Measurements from ENCODE around the gene G6PC3.

Gene G6PC3

GRCh38 chr17:44049294-44050060, 21.1 kb upstream of the G6PC3 start:
- no peak overlapping the region for H3K4me3 ChIP-seq
- no peak for TF ChIP-seq FOXP2 (optimal IDR thresholded peaks at IDR 0.05; ENCODE audit: control extremely low read depth, extremely low read length, insufficient read depth)
- no peak for TF ChIP-seq POLR2AphosphoS5 (IDR thresholded peaks at IDR 0.05; ENCODE audit: borderline replicate concordance, low read depth, low read length)
- TF ChIP-seq EZH2 (IDR thresholded peaks at IDR 0.05) = no peak
- no peak overlapping the region for H3K9ac ChIP-seq (ENCODE audit: insufficient read length)
- no peak overlapping the region for H3K27ac ChIP-seq
- DNase-seq (ENCODE audit: low read depth, low spot score) = no peak
- H3K9me3 ChIP-seq (ENCODE audit: low read depth, low read length) = no peaks in the 10 kb centered on the region
- H3K36me3 ChIP-seq (ENCODE audit: insufficient read depth, low read length) = peaks cover 71% of the 10 kb centered on the region

DNA sequence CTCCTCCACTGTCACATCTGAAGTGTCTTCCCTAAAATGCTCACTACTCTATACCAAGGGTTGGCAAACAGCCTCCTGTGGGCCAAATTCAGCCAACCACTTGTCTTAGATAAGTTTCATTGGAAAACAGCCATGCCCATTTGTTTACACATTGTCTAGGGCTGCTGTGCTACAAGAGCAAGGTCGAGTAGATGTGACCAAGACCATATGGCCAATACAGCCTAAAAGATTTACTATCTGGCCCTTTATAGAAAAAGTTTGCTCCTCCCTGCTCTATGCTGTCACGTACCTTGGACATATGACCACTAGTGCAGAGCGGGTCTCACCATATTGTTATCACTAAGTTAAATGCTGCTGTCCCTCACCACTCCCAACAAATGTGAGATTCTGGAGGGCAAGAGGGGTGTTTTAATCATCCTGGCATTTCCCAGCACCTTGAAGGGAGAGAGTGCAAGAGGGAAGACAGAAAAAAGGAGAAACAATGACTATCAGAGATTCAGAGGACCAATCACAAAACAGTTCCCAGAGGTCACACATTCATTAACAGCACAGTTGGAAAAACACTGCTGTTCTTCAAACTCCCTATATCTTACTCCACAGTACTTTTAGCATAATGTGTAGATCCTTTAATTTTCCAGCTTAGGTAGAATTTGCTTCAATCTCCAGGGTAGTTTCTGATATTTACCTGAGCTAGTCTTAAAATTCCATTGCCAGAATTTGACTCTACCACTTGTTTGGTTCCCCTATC, 17.2 kb upstream of the G6PC3 start:
- TF ChIP-seq FOXP2 (optimal IDR thresholded peaks at IDR 0.05; ENCODE audit: control extremely low read depth, extremely low read length, insufficient read depth) (no peak), POLR2AphosphoS5 (IDR thresholded peaks at IDR 0.05; ENCODE audit: borderline replicate concordance, low read depth, low read length) (no peak), EZH2 (IDR thresholded peaks at IDR 0.05) (no peak)
- Histone ChIP-seq H3K4me3 (no peak overlapping the region), H3K9me3 (ENCODE audit: low read depth, low read length) (no peaks in the 10 kb centered on the region), H3K9ac (ENCODE audit: insufficient read length) (no peak overlapping the region), H3K36me3 (ENCODE audit: insufficient read depth, low read length) (peaks cover 77% of the 10 kb centered on the region), H3K27ac (peak overlapping the region; percentile 19)
- DNase-seq (ENCODE audit: low read depth, low spot score) = no peak

- Histone ChIP-seq H3K9ac (ENCODE audit: insufficient read length) (no peak overlapping the region), H3K9me3 (ENCODE audit: low read depth, low read length) (no peaks in the 10 kb centered on the region), H3K27ac (no peak overlapping the region), H3K4me3 (no peak overlapping the region), H3K36me3 (ENCODE audit: insufficient read depth, low read length) (peaks cover 73% of the 10 kb centered on the region)
- no peak for TF ChIP-seq POLR2AphosphoS5 (IDR thresholded peaks at IDR 0.05; ENCODE audit: borderline replicate concordance, low read depth, low read length)
- TF ChIP-seq FOXP2 (optimal IDR thresholded peaks at IDR 0.05; ENCODE audit: control extremely low read depth, extremely low read length, insufficient read depth) = no peak
- no peak for TF ChIP-seq EZH2 (IDR thresholded peaks at IDR 0.05)
- DNase-seq (ENCODE audit: low read depth, low spot score) = no peak
Measured at GRCh38 chr17:44059101-44059892, 11.2 kb upstream of the G6PC3 start.

DNA sequence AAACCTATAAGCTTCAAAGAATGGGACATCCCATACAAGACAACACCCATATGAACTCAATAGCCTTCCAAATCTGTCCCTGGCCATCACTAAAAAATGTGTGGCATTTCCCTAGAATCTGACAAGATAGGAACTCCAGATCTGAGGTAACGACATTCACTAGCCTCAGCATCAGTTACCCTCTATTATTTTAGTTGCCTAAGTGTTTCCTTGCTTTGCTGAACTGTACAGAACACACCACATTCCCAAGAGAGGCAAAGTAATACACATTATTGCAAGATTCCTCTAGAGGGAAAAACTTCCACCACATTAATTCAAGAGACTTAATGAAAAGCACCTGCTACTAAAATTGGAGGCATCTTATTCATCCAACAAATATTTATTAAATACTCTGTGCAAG, 9.1 kb upstream of the G6PC3 start:
- H3K9me3 ChIP-seq (ENCODE audit: low read depth, low read length) = no peaks in the 10 kb centered on the region
- 0 out of 2 replicates have a peak overlapping the region, but pooled peaks have one; percentile 0 for H3K27ac ChIP-seq
- TF ChIP-seq EZH2 (IDR thresholded peaks at IDR 0.05) (no peak), POLR2AphosphoS5 (IDR thresholded peaks at IDR 0.05; ENCODE audit: borderline replicate concordance, low read depth, low read length) (no peak), FOXP2 (optimal IDR thresholded peaks at IDR 0.05; ENCODE audit: control extremely low read depth, extremely low read length, insufficient read depth) (no peak)
- no peak for DNase-seq (ENCODE audit: low read depth, low spot score)
- no peak overlapping the region for H3K4me3 ChIP-seq
- H3K36me3 ChIP-seq (ENCODE audit: insufficient read depth, low read length) = peaks cover 58% of the 10 kb centered on the region
- no peak overlapping the region for H3K9ac ChIP-seq (ENCODE audit: insufficient read length)

DNA sequence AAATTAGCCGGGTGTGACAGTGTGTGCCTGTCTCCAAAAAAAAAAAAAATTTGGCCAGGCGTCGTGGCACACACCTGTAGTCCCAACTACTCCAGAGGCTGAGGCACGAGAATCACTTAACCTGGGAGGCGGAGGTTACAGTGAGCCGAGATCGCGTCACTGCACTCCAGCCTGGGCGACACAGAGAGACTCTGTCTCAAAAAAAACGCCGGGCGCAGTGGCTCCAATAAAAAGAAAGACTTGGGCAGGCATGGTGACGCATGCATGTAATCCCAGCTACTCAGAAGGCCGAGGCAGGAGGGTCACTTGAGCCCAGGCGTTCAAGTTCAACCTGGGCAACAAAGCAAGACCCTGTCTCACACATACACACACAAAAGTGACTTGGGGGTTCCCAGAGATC, 7.7 kb upstream of the G6PC3 start:
- no peak overlapping the region for H3K4me3 ChIP-seq
- no peak overlapping the region for H3K9ac ChIP-seq (ENCODE audit: insufficient read length)

DNA sequence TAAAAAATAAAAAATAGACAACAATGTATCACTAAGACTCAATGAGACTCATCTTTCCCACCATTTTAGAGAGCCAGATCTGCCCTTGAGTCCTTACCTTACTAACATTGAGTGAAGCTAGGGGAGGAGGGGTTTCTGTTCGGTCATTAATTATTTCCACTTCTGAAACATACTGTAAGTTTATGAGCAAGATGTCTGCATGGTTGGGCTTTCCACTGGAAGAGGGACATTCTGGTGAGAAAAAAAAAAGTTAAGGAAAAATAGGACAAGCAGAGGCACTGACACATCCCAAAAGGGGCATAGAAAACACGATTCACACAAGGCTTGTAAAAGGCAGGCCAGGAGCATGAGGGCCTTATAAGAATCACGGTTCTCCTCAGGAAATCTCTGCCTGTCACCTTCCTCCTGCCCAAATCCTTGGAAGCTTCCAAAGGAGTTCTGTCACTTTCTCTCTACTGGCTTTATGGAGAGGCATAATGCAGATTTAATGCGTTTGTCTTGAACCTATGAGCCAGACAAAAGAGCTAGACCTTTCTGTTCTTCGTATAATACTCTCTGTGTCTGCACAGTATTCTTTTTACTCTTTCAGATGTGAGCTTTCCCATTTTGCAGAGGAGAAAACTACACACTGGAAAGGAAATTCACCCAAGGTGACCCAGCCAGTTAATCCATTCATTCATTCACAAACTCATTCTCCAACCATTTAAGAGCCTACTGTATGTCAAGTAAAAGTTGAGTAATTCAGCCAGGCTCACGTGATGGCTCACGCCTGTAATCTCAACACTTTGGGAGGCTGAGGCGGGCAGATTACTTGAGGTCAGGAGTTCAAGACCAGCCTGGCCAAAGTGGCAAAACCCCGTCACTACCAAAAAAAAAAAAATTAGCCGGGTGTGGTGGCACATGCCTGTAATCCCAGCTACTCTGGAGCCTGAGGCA, 6.6 kb upstream of the G6PC3 start:
- DNase-seq (ENCODE audit: low read depth, low spot score) = no peak
- Histone ChIP-seq H3K9ac (ENCODE audit: insufficient read length) (peak overlapping the region; percentile 35), H3K4me3 (peak overlapping the region; percentile 24), H3K27ac (peak overlapping the region; percentile 75), H3K36me3 (ENCODE audit: insufficient read depth, low read length) (peaks cover 46% of the 10 kb centered on the region), H3K9me3 (ENCODE audit: low read depth, low read length) (no peaks in the 10 kb centered on the region)
- no peak for TF ChIP-seq EZH2 (IDR thresholded peaks at IDR 0.05)
- no peak for TF ChIP-seq POLR2AphosphoS5 (IDR thresholded peaks at IDR 0.05; ENCODE audit: borderline replicate concordance, low read depth, low read length)
- TF ChIP-seq FOXP2 (optimal IDR thresholded peaks at IDR 0.05; ENCODE audit: control extremely low read depth, extremely low read length, insufficient read depth) = no peak

More for the DNA sequence above, 7.7 kb upstream of the G6PC3 start:
- TF ChIP-seq POLR2AphosphoS5 (IDR thresholded peaks at IDR 0.05; ENCODE audit: borderline replicate concordance, low read depth, low read length) (no peak), EZH2 (IDR thresholded peaks at IDR 0.05) (no peak), FOXP2 (optimal IDR thresholded peaks at IDR 0.05; ENCODE audit: control extremely low read depth, extremely low read length, insufficient read depth) (no peak)
- no peak overlapping the region for H3K27ac ChIP-seq
- H3K9me3 ChIP-seq (ENCODE audit: low read depth, low read length) = no peaks in the 10 kb centered on the region
- no peak for DNase-seq (ENCODE audit: low read depth, low spot score)
- H3K36me3 ChIP-seq (ENCODE audit: insufficient read depth, low read length) = peaks cover 55% of the 10 kb centered on the region

DNA sequence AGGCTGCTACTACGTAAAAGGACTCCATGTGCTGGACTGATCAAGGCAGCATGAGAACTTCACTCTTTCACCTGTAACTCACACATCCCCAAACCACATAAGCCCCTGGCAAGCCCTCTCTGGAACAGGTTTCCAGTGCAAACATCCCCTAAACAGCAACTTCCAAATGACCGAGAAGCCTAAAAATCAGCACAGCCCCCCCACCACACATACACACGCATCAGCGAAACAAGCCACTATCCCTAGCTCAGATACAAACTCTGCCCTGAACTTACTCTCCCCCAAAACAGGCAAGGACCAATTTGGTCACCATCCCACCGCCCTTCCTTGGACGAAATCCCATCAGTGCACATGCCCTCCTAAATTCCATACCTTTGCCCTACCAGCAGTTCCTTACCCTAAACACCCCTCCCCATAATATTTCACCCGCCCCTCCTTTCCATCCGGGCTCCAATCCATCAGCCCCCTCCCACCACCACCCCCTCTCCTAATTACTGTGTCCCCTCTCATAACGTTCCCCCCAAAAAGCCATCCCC, 4.8 kb upstream of the G6PC3 start:
- no peak for DNase-seq (ENCODE audit: low read depth, low spot score)
- H3K36me3 ChIP-seq (ENCODE audit: insufficient read depth, low read length) = peaks cover 31% of the 10 kb centered on the region
- no peaks in the 10 kb centered on the region for H3K9me3 ChIP-seq (ENCODE audit: low read depth, low read length)
- peak overlapping the region; percentile 97 for H3K9ac ChIP-seq (ENCODE audit: insufficient read length)
- H3K4me3 ChIP-seq = peak overlapping the region; percentile 97
- TF ChIP-seq FOXP2 (optimal IDR thresholded peaks at IDR 0.05; ENCODE audit: control extremely low read depth, extremely low read length, insufficient read depth) (no peak), EZH2 (IDR thresholded peaks at IDR 0.05) (no peak), POLR2AphosphoS5 (IDR thresholded peaks at IDR 0.05; ENCODE audit: borderline replicate concordance, low read depth, low read length) (no peak)
- H3K27ac ChIP-seq = peak overlapping the region; percentile 92
